H1 (cell line): ENCODE measurements around the gene ASGR2. TPM values are rescaled to one million over a fixed set of nuclear protein-coding genes. Genes with fewer than 3 reads are reported as not detected.

Source experiments
- HDAC2 ChIP-seq, 2 experiments: fragments of 300-600 bp in 1 of 2; sonication (generic) in 1 of 2; IDR thresholded peaks; 2 replicates each; pipeline ENCODE4 v1.6.1; 2011 to 2012; ENCODE audit warnings: low read depth in 2 of 2, low read length in 2 of 2, mild to moderate bottlenecking in 2 of 2, moderate library complexity in 2 of 2, borderline replicate concordance in 1 of 2, inconsistent platforms in 1 of 2
- NANOG ChIP-seq: IDR thresholded peaks from 2 replicates; pipeline ENCODE4 v1.6.1; 2011; ENCODE audit warnings: low read length, low read depth, mild to moderate bottlenecking, inconsistent platforms; ENCODE audit not compliant: insufficient read depth, poor library complexity, severe bottlenecking
- polyA plus RNA-seq, 7 experiments: library from polyadenylated mRNA; depleted of rRNA in 3 of 7; stranded (reverse) in 5 of 7; unstranded in 2 of 7; fragments of >200 nt in 5 of 7; fragments of 200-250 nt in 2 of 7; gene quantifications; 1 replicate in 5 of 7; 2 replicates in 1 of 7; 4 replicates in 1 of 7; pipeline versions ENCODE4 v1.2.1 to v1.2.3, GENCODE V29; 2011 to 2013; ENCODE audit warnings: missing spikeins in 2 of 7, mixed read lengths in 2 of 7
- total RNA-seq: library from RNA; stranded (reverse); fragmentation: NEBNext Ultra II Directional; extraction: Animal tissue kit (Norgen Biotek cat#: 25700); gene quantifications from 2 replicates; pipeline ENCODE4 v1.2.1, GENCODE V29; 2021

ASGR2 gene
- total and polyA plus RNA-seq, 2 of the 8 experiments (the other 6 are each of a cell fraction or from before 2014, with no cell fraction given) = 0.91 TPM; not detected in 1

DNA sequence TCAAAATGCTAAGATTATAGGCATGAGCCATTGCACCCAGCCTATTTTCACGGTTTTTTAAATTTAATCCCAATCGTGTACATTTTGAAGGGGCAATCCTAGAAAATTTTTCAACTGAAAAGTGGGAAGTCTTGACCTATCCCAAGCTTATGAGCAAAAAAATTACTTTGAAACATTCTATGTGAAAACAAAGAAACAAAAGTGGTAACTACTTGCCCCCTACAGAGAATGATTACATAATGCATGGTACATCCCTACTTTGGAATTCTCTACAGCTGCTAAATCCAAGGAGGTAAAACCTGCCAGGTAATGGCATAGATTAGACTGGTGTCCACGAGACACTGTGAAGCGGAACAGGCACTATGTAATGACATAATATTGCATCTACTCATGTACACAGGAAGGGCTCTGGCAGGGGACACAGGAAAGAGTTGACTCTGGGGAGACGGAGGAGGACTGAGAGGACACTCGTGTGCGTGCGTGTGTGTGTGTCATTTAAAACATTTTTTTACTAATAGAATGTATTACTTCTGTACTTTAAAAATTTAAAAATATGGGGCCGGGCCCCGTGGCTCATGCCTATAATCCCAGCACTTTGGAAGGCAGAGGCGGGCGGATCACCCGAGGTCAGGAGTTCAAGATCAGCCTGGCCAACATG lies 15.7 kb downstream of the ASGR2 start (continued):
- TF ChIP-seq HDAC2 (IDR thresholded peaks at IDR 0.05; ENCODE audit: borderline replicate concordance in 1 of 2, low read depth in 2 of 2, low read length in 2 of 2) = no peak
- no peak for TF ChIP-seq NANOG
